Measurements from ENCODE around the gene HKDC1.
"Not testable (repeated sequence)": the region's sequence is repeated elsewhere in the genome, so short reads cannot be mapped to it uniquely, and the experiment has no call there.

The HKDC1 gene

DNA sequence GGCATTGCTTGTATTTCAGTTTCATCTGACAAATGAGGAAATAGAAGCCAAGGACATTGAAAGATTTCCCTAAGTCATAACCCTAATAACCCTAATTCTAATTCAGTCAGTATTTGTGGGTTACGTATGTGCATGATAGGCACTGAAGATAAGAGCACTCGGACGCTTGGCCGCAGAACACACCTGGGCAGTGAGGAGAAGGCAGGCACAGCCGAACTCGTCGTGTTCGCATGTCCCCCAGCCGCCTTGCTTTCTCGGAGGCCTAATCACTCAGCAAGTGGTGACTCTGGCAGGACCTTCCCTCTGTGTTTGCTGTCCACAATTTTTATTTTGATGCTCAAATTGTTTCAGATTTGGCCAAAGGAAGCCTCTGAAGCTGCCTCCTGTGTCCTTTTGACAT, 23.7 kb downstream of the HKDC1 start:
- DNase-seq: no peak

DNA sequence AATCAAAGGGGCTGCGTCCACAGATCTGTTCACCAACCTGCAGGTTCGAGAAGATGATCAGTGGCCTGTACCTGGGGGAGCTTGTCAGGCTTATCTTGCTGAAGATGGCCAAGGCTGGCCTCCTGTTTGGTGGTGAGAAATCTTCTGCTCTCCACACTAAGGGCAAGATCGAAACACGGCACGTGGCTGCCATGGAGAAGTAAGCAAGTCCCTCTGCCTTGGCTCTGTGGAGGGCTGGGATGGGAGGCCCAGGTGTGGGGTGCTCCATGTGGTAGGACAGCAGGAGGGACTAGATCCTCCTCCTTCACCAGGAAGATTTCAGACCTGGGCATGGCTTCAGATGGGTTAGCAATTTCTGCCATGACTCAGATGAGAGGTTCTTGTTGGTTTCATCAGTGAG, 25.9 kb downstream of the HKDC1 start:
- DNase-seq: no peak

DNA sequence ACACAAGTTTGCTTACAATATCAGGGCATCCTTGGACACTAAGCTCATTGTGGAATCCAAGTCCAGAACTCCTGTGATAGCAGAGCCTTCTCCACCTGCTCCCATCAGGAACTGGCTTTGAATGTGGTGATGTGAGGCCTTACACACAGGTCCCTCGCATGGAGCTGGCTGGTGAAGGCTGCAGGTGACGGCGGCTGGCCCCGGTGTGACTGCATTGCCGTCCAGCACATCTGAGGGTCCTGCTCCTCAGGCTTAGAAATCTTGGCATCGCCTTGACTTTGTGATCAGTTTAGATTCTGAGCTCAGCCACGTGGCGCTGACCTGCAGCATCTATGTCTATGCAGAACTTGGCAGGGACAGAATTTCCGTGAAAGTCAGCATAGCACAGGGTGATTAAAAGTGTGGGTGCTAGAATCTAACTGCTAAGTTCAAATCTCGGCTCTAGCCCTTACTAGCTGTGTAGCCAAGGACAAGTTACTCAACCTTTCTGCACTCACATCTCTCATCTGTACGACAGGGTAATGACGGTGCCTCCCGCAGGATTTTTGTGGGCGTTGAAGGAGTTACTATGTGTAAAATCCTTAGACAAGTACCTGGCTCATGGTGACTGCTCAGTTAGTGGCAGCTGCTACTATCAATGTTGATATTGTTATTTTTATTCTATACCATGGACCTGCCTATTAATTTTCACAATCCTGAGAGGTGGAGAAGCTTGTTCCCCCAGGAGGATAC, 26.6 kb downstream of the HKDC1 start:
- no peak for DNase-seq

DNA sequence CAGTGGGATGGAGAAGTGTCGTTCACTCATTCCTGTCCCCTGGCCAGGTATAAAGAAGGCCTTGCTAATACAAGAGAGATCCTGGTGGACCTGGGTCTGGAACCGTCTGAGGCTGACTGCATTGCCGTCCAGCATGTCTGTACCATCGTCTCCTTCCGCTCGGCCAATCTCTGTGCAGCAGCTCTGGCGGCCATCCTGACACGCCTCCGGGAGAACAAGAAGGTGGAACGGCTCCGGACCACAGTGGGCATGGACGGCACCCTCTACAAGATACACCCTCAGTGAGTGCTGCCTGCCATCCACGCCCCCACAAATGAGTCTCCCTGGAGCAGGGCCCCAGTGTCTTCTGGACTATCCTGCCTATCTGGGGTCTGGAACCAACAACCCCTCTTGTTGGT, 27.2 kb downstream of the HKDC1 start:
- DNase-seq: no peak

DNA sequence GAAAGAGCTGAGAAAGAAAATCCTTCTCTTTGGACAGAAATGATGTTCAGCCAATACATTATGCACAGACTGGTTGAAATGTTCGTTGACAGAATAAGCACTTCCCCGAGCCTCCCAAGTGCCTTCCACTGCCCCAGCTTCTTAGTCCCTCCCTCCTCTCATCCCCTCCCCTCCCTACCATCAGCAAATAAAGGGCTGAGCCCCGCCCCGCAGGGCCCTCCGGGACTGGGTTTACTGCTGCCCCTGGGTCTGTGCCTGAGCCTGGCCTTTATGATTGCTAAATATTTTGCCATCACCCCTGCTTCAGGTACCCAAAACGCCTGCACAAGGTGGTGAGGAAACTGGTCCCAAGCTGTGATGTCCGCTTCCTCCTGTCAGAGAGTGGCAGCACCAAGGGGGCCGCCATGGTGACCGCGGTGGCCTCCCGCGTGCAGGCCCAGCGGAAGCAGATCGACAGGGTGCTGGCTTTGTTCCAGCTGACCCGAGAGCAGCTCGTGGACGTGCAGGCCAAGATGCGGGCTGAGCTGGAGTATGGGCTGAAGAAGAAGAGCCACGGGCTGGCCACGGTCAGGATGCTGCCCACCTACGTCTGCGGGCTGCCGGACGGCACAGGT, 28.1 kb downstream of the HKDC1 start:
- DNase-seq: no peak

DNA sequence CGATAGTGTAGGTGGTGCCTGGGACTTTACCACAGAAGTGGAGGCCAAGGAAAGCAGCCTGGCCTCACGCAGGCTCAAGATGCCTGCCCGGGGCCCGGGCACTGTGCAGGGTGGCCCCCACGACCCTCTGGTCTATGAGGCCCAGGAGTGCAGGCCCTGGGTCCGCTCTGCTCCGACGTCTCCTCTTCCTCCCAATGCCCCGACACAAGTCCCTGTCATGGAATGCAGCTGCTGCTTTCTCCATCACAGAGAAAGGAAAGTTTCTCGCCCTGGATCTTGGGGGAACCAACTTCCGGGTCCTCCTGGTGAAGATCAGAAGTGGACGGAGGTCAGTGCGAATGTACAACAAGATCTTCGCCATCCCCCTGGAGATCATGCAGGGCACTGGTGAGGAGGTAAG, 29.9 kb downstream of the HKDC1 start:
- DNase-seq: no peak

DNA sequence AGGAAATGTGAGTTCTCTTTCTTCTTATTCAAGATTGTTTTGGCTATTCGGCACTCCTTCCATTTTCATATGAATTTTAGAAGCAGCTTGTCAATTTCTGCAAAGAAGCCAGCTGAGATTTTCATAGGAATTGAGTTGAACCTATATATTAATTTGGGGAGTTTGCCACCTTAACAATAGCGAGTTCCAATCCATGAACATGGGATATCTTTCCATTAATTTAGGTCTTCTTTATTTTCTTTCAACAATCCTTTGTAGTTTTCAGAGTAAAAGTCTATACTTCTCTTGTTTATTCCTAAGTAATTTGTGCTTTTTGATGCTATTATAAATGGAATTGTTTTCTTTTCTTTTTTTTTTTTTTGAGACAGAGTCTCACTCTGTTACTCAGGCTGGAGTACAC, 31.3 kb downstream of the HKDC1 start:
- DNase-seq: not testable (repeated sequence)

DNA sequence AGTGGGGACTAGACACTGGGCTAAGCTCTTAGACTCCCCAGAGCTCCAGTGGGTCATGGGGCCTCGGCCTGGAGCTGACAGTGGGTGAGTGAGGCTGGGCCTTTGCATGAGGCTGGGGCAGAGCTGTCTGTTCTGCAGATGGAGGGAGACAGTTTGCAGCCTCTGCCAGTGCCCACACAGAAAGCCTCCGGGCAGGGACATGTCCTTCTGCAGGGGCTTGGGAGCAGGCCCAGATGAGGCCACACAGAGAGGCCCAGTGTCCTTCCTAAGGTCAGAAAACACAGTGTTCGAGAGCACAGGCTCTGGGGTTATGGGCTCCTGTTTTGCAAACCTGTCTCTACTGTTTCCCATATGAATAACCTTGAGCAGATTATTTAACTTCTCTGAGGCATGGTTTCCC, 33.0 kb downstream of the HKDC1 start:
- no peak for DNase-seq

DNA sequence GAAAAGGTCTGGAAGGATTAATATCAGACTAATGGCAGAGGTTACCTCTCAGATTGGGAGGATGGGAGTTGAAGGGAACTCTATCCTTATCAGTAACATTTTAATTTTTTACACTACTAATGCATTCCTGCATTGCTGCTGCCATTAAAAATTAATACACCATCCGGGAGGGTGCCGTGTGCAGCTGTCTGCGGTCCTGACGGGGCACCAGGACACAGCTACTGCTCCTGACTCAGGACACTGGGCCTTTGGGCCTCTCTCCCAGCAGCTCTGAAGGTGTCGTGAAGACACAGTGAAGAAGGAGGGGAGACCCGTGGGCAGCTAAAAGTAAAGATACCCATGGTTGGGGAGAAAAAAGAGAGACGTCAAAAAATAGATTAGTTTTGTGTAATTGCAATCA, 34.7 kb downstream of the HKDC1 start:
- DNase-seq: no peak

DNA sequence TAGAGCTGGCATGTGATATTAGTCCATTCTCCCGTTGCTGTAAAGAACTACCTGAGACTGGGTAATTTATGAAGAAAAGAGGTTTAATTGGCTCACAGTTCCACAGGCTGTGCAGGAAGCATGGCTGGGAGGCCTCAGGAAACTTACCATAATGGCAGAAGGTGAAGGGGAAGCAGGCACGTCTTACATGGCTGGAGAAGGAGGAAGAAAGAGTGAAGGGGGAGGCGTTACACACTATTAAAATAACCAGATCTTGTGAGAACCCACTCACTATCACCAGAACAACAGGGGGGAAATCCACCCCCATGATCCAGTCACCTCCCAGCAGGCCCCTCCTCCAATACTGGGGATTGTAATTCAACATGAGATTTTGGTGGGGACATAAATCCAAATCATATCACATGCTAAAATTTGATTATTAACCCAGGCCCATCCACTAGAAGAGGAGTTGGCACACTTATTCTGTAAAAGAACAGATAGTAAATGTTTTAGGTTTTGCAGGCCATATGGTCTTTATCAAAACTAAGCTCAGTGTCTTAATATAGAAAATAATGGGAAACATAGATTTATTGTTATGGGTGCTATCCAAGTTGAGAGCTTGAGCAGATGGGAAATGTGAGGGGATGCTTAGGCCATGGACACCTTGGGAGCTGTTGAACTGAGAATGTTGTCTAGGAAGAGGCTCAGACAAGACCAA, 39.6 kb downstream of the HKDC1 start:
- DNase-seq: no peak

DNA sequence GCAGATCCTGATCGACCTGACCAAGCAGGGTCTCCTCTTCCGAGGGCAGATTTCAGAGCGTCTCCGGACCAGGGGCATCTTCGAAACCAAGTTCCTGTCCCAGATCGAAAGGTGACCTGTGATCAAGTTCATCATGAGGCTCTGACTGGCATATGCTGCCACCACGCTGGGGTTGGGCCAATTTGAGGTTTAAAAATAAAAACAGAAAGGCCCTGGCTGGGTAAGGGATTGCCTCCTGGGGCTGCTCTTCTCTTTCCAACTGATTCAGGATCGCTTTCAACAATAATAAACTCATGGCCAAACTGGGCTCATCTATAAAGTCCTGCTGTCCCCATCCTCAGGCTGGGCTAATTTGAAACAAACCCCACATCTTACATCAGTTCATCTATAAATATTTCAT, 41.1 kb downstream of the HKDC1 start:
- DNase-seq: no peak

DNA sequence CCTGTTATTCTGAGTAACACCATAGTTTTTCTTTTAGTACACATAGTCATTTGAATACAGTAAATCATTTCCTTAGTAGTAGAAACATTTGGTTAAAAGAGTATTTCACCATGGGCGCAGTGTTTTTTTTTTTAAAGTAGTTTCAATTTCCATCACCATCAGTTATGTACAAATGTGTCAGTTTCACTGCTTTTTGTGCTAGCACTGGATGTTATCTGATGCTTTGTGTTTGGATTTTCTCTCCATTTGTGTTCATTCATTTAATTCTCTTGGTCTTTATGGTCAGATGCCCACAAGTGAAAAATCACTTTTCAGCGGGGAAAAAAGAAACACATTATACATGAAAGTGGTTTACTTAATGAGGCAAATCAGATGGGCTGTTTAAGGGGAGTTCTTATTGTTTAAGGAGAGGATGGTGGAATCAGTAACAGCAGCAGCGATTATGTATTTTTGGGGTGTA, 42.2 kb downstream of the HKDC1 start:
- DNase-seq: no peak

DNA sequence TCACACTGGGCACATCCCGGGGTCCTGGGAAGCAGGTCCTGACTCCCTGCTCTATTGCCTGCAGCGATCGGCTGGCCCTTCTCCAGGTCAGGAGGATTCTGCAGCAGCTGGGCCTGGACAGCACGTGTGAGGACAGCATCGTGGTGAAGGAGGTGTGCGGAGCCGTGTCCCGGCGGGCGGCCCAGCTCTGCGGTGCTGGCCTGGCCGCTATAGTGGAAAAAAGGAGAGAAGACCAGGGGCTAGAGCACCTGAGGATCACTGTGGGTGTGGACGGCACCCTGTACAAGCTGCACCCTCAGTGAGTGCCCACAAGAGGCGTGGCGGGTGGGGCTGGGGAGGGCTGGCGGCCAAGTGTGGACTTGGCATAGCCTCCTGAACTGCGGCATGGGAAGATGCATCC, 45.4 kb downstream of the HKDC1 start:
- no peak for DNase-seq

DNA sequence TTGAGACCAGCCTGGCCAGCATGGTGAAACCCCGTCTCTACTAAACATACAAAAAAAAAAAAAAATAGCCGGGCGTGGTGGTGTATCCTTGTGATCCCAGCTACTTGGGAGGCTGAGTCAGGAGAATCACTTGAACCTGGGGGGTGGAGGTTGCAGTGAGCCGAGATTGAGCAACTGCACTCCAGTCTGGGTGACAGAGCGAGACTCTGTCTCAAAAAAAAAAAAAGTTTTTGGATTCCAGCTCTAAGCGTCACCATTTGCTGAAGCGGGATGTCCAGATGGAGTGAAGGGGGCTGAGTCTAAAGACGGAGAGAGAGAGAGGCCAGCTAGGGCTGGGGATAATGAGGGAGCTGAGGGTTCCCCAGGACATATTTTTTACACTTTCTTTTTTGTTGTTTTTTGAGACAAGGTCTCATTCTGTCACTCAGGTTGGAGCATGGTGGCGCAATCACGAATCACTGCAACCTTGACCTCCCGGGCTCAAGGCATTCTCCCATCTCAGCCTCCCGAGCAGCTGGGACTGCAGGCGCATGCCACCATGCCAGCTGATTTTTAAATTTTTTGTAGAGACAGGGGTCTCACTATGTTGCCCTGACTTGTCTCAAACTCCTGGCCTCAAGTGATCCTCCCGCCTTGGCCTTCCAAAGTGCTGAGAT, 48.8 kb downstream of the HKDC1 start:
- no peak for DNase-seq

DNA sequence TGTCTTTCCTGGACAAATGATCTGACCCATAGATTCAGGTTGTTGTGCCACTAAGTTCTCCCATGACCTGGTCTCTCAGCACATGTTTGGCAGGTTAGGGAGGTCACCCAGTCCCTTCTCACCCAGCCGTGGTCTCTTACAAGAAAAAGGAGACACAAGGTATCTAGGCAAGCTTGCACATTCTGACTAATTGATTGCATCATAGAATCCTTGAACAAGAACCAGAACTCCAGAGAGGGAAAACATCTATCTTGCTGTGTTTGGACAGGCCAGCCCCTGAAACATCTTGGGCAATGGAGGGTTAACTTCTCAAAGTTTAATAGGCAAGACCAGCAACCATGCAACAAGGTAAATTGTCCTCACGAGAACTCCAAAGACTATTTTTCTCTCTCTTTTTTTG, 49.6 kb downstream of the HKDC1 start:
- DNase-seq: no peak

DNA sequence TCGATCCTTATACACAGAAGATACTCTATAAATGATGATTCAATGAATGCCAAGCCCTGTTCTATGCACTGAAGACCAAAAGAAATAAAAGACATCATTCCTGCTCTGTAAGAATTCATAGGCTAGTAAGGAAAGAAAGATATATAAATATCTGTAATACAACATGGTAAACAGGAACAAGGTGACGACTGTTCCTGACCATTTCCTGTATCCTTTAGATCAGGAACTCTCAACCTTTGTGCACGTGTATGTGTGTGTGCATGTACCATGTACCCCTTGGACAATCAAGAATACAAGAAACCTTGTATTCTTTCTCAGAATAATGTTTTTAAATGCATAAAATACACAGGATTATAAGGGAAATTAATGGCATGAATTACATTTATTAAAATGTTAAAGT, 50.9 kb downstream of the HKDC1 start:
- DNase-seq: no peak

DNA sequence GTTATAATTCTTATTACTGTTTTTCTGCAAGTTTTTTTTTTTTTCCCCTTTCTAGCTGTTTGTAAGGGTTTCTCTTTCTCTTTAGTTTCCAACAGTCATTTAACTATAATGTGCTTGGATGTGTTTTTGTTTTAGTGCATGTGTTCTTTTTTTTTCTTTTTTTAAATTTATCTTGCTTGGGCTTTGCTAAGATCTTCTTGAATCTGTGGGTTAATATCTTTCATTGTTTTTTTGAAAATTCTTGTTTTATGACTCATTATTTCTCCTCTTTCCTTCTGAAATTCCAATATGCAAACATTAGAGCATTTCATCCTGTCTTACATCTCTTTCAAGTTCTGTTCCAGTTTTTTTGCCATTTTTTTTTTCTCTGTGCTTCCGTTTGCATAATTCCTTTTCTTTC, 52.5 kb downstream of the HKDC1 start:
- DNase-seq: no peak

DNA sequence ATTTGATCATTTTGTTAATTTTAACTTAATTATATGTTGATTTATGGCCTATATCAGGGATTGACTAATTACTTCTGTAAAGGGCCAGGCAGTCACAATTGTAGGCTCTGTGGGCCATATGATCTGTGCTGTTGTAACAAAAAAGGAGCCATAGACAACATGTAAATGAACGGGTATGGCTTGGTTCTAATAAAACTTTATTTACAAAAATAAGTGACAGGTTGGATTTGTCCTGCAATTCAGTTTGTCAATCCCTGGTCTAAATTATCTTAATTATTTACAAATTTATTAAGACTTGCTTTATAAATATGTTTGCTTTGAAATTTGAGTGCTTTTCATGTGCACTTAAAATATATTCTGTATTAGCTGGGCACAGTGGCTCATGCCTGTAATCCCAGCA, 55.3 kb downstream of the HKDC1 start:
- no peak for DNase-seq

DNA sequence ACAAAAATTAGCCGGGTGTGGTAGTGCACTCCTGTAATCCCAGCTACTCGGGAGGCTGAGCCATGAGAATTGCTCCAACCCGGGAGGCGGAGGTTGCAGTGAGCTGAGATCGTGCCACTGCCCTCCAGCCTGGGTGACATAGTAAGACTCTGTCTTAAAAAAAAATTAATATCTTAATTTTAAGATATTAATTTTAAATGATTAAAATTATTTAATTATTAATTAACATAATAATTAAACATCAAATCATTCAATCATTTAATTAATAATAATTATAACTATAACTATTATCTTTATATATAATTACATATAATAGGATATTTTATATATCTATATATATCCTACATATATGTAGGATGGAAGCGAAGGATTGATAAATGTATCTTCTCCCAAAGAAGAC, 56.4 kb downstream of the HKDC1 start:
- no peak for DNase-seq

DNA sequence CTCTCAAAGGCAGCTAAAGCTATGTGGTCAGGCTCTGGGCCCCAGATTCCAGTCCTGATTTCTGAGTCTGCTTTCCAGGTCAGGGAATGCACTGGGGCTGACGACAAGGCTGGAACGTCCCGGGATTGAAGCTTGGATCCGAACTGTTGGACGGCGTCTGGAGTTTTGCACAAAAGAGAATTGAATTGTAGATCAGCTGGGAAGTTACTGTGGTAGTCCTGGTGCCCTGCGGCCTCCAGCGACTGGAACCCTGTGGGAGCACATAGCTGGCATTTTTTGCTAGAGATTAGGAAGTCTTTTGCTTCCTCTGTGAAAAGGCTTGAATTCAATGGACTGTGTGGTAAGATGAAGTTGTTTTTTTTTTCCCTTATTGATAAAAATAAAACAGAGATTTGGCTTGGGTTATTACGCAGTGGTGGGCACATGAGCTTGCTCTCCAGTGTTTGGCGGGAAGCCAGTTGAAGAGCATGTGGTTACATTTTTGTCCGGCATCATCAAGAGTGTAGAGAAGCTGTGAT, 58.4 kb downstream of the HKDC1 start, which contains the start of gene HK1:
Gene HK1, plus strand, starts transcription at position 51 of the 518 bp plus-strand sequence.
- DNase-seq: no peak

DNA sequence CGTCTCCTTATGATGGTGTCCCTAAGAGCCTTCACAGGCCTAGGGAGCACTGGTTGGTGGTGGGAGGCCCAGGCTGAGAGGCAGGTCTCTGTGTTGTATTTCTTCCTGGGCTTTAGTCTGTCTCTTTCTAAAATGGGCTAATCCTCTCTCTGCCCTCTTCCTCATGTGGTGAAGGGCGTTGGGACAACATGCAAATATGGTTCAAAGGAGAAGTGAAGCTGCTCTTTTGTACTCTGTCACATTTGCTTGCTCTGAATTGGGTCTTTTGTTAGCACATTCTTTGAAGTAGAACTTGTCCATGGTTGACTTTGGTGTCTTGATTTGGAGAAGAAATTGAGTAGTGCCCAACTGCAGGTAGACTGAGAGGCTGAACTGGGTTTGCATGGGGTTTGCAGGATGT, 59.0 kb downstream of the HKDC1 start:
- DNase-seq: no peak

DNA sequence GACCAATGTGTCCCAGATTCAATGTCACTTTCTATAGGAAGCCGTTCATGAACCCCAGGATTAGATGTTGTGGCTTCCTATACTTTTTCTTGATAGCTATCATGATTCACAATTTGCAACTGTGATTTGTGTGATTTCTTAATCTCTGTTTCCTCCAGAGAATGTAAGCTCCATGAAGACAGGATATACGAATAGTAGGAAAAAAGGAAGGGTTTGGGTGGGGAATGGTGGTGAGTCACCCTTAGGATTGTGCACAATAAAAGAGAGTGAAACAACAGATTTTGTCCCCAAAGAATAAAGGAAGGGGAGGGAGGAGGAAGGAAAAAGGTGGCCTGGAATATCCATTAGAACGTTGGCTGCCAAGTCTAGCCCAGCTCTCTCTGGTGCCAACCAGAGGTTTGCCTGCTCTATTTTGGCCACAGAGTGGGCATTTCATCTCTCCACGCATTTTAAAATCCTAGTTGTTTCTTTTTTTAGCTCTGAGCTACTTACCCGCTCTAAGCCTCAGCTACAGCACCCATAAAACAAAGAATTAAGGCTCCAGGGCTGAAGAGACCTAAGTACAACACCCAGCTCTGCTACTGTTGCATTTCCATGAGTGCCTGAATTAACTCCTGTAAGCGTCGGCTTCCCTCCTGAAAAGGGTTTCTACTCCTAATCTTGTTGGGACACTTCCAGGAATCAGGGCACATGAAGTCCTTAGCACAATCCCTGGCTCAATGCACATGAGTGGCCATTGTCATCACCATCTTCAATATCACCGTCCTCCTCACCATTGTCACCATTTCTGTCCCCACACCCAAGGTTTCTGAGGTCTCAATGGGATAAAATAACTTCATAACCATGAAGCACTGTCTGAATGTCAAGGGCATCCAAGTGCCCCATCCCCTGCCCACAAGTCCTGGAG, 61.6 kb downstream of the HKDC1 start:
- DNase-seq: no peak
